Endothelial cell of umbilical vein (primary cell): ENCODE measurements around the gene NFIC.

Experiments used
- EZH2 ChIP-seq: IDR thresholded peaks from 2 replicates; pipeline ENCODE4 v1.6.1; 2012; ENCODE audit warnings: borderline replicate concordance, low read depth, mild to moderate bottlenecking, moderate library complexity, low read length, inconsistent platforms; ENCODE audit not compliant: severe bottlenecking
- MYC ChIP-seq: IDR thresholded peaks from one replicate; pipeline ENCODE4 v1.6.1; 2011; ENCODE audit warnings: mild to moderate bottlenecking, low read depth, low read length
- POLR2A ChIP-seq: IDR thresholded peaks from 2 replicates; pipeline ENCODE4 v1.6.1; 2012; ENCODE audit warnings: low read depth, mild to moderate bottlenecking, control low read depth, low read length
- POLR2AphosphoS5 ChIP-seq: IDR thresholded peaks from 2 replicates; pipeline ENCODE4 v1.6.1; 2012; ENCODE audit warnings: low read depth, mild to moderate bottlenecking, control low read depth, low read length, moderate library complexity; ENCODE audit not compliant: insufficient read depth
- TF ChIP-seq, protein P1 (sequence below), 2 donors: IDR thresholded peaks; 1 replicate in 1 of 2; 2 replicates in 1 of 2; pipeline ENCODE4 v1.5.1; 2011; ENCODE audit warnings: low read length in 2 of 2, mild to moderate bottlenecking in 2 of 2, moderate library complexity in 2 of 2, control low read depth in 1 of 2, inconsistent platforms in 1 of 2, low read depth in 1 of 2; ENCODE audit not compliant: insufficient read depth in 1 of 2; ENCODE audit errors: extremely low read depth in 1 of 2

DNA sequence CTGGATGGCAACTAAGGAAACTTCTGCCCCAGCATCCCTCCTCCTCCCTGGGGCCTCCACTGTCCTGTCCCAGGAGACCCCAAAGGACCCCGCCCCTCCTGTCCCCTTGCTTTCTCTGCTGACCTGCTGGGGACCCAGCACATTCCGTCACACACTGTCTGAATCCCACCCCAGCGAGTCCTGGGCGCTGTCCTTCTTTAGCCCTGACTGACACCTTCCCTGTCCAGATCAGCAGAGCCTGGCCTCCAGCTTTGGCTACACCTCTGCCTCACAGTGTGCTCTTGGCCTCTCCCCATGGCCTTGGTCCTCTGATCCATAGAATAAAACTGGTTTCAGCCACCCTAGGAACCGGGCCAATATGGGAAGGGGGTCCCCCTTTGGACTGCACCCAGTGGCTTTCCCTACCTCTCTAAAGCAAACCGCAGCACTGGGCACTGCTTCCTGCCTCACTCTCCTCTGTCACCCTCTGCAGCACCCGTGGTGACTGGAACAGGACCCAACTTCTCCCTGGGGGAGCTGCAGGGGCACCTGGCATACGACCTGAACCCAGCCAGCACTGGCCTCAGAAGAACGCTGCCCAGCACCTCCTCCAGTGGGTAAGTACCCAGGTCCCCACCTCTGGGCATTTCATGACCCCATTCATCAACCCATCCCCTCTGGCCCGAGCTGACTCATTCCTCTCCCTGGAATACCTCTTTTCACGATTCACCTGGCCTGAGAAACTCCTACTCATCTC, 67.6 kb downstream of the NFIC start:
- TF ChIP-seq EZH2 (no peak), POLR2AphosphoS5 (no peak), POLR2A (no peak), MYC (no peak)
- TF ChIP-seq, protein P1, sequence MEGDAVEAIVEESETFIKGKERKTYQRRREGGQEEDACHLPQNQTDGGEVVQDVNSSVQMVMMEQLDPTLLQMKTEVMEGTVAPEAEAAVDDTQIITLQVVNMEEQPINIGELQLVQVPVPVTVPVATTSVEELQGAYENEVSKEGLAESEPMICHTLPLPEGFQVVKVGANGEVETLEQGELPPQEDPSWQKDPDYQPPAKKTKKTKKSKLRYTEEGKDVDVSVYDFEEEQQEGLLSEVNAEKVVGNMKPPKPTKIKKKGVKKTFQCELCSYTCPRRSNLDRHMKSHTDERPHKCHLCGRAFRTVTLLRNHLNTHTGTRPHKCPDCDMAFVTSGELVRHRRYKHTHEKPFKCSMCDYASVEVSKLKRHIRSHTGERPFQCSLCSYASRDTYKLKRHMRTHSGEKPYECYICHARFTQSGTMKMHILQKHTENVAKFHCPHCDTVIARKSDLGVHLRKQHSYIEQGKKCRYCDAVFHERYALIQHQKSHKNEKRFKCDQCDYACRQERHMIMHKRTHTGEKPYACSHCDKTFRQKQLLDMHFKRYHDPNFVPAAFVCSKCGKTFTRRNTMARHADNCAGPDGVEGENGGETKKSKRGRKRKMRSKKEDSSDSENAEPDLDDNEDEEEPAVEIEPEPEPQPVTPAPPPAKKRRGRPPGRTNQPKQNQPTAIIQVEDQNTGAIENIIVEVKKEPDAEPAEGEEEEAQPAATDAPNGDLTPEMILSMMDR (IDR thresholded peaks at IDR 0.05; ENCODE audit: extremely low read depth in 1 of 2, insufficient read depth in 1 of 2, low read depth in 1 of 2, low read length in 2 of 2), result no peak
